Left cardiac atrium (tissue), 4 donors: Measurements from ENCODE around the gene AMDHD2. TPM values are rescaled to one million over a fixed set of nuclear protein-coding genes. Genes with fewer than 3 reads are reported as not detected.

Experiments used
- ATAC-seq, 2 donors: fragments of 200-7000 bp; cut with Tn5 transposase; one replicate each; pipeline ENCODE4 v1.9.1; 2020; ENCODE audit warnings: mild to moderate bottlenecking in 2 of 2, moderate library complexity in 2 of 2
- DNase-seq: peaks from one replicate; pipeline ENCODE4 v3.0.0-alpha.2; 2020
- intact Hi-C, 2 donors: fragments of 100-400 bp; cut with DNase I; formaldehyde crosslinking; loops; one replicate each; pipeline versions ENCODE4 v1.14.1 to v1.15.1; 2022 to 2023
- total RNA-seq, 2 donors: library from RNA; stranded (reverse); fragmentation: NEBNext Ultra II Directional; extraction: Animal tissue kit (Norgen Biotek cat#: 25700); gene quantifications; one replicate each; pipeline ENCODE4 v1.2.1, GENCODE V29; 2021
- donor health status: DM: no; HTN: yes; CAD: no.
- donor health status: DM: no; HTN: yes; CAD: no; lungs with severe emphysema.
- donor health status: DM: yes; HTN: yes; CAD: no.
- donor health status: Dilated cardiomyopathy.

AMDHD2 gene
- total RNA-seq, 2 donors from 2014 or later: 15.8 to 21.8 TPM

GRCh38 chr16:2512735-2513404 lies 7.3 kb upstream of the AMDHD2 start:
- intact Hi-C loops: no loop called here
- DNase-seq: peak; percentile 32
- ATAC-seq: no peak

GRCh38 chr16:2513405-2514332 lies 6.5 kb upstream of the AMDHD2 start, which contains the start of gene ATP6V0C:
ATP6V0C (plus strand) TSS chr16:2513952; CDS start chr16:2514104, 152 bp downstream.
- intact Hi-C loops: no loop called here
- peak; percentile 86 to 93 for ATAC-seq

GRCh38 chr16:2514333-2515179 lies 5.6 kb upstream of the AMDHD2 start:
- intact Hi-C loops: no loop called here
- DNase-seq: peak; percentile 36
- ATAC-seq: peak in 1 of 2 donors; percentile 3

More at GRCh38 chr16:2513405-2514332, 6.5 kb upstream of the AMDHD2 start, which contains the start of gene ATP6V0C:
- DNase-seq: peak; percentile 94

- DNase-seq: peak; percentile 42
Measured at GRCh38 chr16:2515180-2515851, 4.9 kb upstream of the AMDHD2 start.

GRCh38 chr16:2516391-2517240 lies 3.6 kb upstream of the AMDHD2 start:
- DNase-seq (peak; percentile 37), ATAC-seq (no peak)
- intact Hi-C loops: no loop called here

More at GRCh38 chr16:2515180-2515851, 4.9 kb upstream of the AMDHD2 start:
- intact Hi-C loops: no loop called here
- ATAC-seq: no peak

GRCh38 chr16:2517954-2518605 lies 2.1 kb upstream of the AMDHD2 start:
- ATAC-seq: no peak
- no peak for DNase-seq
- intact Hi-C loops: no loop called here

GRCh38 chr16:2518823-2519710 lies 1.1 kb upstream of the AMDHD2 start:
- DNase-seq (peak; percentile 50), ATAC-seq (no peak)
- intact Hi-C loops: no loop called here

- ATAC-seq (peak in 1 of 2 donors; percentile 4), DNase-seq (no peak)
- intact Hi-C loops: no loop called here
Measured at GRCh38 chr16:2519711-2520080, 475 bp upstream of the AMDHD2 start.

GRCh38 chr16:2520784-2521531 lies 787 bp downstream of the AMDHD2 start:
- intact Hi-C loops: no loop called here
- DNase-seq: peak; percentile 33
- ATAC-seq: peak in 1 of 2 donors; percentile 4

- ATAC-seq (no peak), DNase-seq (peak; percentile 12)
- intact Hi-C loops: no loop called here
Measured at GRCh38 chr16:2523801-2524231, 3.6 kb downstream of the AMDHD2 start.

- ATAC-seq (no peak), DNase-seq (peak; percentile 5)
- intact Hi-C loops: no loop called here
Measured at GRCh38 chr16:2524339-2524938, 4.3 kb downstream of the AMDHD2 start.

GRCh38 chr16:2526135-2526534 lies 6.0 kb downstream of the AMDHD2 start:
- ATAC-seq (no peak), DNase-seq (peak; percentile 15)
- intact Hi-C loops: no loop called here

- peak; percentile 10 for DNase-seq
- ATAC-seq: no peak
- intact Hi-C loops: no loop called here
Measured at GRCh38 chr16:2527071-2527783, 7.1 kb downstream of the AMDHD2 start.

GRCh38 chr16:2527784-2528100 lies 7.6 kb downstream of the AMDHD2 start:
- intact Hi-C loops: no loop called here
- peak; percentile 20 for DNase-seq
- no peak for ATAC-seq
